GM04503 (cell line): Measurements from ENCODE around the gene VPS26A.

Experiments used
- DNase-seq: peaks from one replicate; pipeline ENCODE4 v3.0.0-alpha.2; 2012; ENCODE audit warnings: low read depth

The VPS26A gene

DNA sequence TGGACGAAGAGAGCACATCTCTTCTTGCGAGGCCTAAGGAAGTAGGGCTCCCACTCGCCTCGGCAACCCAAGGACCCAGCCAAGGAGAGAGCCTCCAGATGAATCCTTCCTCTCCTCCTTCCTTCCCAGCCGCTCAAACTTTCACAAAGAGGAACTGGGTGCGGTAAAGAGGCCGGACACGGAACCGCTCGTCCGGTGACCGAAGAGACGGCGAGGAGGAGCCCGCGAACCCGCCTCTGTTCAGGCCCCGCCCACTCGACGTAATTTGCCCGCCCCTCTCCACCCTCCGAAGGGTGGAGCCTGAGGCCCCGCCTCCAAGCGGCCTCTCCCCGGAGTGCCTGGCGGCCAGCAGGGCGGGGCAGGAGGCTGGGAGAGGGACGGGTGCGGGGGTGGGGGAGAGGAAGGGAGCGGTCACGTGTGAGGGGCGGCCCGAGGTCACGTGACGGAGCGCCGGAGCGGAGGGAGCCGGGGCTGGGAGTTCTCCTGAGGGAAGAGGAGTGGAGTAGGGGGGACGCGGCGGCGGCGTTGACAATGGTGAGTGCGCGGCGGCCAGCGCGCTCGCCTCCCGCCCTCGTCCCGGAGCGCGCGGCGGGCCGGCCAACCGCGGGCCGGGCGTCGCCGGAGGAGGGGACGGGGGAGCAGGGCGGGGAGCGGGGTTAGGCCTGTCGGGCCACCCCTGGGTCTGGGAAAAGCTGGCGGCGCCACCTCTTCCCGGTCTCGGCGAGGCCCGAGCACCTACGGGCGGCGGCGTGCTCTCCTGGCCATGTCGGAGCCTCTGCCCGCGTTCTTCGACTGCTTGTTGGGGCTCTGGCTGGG, at the start of gene VPS26A:
TSS of gene VPS26A (plus strand) at position 432 of the 816 bp plus-strand sequence. CDS start at position 532, 100 bp downstream.
- peak; percentile 82 for DNase-seq

DNA sequence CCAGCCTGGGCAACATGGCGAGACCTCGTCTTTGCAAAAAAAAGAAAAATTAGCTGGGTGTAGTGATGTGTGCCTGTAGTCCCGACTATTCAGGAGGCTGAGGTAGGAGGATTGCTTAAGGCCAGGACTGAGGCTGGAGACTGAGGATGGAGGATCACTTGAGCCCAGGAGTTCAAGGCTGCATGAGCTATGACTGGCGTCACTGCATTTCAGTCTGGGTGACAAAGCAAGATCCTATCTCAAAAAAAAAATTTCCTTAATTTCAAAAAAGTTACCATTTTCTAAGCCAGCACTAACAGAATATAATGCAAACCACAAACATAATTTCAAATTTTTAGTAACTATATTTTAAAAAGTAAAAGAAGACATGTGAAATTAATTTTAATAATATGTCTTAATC, 49.4 kb upstream of the VPS26A start:
- DNase-seq, result no peak

DNA sequence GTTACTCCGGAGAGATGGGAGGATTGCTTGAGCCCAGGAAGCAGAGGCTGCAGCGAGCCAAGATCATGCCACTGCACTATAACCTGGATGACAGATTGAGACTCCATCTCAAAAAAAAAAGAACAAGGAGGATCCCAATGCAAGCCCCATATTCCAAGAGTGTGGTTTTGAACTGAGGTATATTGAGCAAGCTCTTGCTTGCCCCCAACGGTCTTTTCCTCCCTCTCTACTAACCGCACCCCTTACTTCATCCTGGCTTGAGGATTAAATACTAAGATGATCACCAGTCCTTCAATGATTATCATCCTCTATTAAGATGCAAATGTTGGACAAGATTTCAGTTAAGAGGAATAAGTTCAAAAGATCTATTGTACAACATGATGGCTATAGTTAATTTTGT, 48.5 kb upstream of the VPS26A start:
- DNase-seq, result no peak

DNA sequence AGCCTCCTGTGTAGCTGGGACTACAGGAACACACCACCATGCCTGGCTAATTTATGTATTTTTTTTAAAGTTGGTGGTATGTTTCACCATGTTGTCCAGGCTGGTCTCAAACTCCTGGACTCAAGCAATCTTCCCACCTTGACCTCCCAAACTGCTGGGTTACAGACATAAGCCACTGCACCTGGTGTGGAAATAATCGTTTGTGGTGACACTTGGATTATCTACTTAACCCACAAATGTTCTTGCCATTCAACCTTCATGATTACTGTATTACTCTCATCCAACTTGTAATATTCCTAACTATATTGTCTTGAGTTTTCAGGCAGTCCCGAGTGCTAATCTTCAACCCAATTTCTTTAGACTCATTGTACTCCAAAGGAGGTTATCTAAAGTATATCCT, 45.7 kb upstream of the VPS26A start:
- DNase-seq, result no peak

DNA sequence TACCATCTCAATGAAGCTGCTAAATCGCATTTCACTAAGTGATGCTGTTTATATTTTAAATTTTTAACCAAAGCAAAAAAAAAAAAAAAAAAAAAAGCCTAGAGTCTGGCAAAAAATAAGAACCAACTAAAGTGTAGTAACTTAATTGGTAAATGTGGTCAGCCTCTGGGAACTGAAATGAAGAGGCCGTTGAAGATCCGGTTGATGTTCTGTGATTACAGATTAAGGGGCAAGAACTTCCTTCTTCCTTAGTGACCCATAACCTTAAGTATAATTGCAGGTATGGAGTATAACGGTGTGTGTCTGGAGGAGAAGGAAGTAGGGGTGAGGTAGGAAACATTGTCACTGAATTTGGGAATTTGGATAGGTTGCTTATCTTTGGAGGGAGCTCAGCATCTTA, 43.8 kb upstream of the VPS26A start:
- no peak for DNase-seq

DNA sequence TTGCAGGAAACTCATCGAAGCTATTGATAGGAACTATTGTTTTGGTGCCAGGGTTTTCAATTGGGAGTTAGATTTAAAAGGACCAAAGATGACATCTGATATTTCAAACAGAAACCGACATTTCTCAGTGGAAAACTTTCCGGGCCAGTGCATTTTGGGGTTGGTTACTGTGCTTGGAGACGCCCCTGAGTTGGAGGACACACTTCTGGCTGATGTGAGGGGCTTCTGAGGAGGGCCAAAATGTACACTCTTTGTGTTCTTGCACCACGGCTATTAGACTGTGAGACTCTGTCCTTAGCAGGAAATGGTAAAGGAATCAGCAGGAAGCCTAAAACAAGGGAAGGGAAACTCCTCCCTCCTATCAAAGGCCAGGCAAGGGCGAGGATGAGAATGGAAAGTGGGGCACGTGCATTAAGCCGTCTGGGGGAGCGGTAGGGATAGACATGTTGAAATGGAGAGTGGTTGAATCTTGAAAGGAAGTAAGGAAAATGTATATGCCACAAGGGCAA, 37.9 kb upstream of the VPS26A start:
- DNase-seq, result no peak

DNA sequence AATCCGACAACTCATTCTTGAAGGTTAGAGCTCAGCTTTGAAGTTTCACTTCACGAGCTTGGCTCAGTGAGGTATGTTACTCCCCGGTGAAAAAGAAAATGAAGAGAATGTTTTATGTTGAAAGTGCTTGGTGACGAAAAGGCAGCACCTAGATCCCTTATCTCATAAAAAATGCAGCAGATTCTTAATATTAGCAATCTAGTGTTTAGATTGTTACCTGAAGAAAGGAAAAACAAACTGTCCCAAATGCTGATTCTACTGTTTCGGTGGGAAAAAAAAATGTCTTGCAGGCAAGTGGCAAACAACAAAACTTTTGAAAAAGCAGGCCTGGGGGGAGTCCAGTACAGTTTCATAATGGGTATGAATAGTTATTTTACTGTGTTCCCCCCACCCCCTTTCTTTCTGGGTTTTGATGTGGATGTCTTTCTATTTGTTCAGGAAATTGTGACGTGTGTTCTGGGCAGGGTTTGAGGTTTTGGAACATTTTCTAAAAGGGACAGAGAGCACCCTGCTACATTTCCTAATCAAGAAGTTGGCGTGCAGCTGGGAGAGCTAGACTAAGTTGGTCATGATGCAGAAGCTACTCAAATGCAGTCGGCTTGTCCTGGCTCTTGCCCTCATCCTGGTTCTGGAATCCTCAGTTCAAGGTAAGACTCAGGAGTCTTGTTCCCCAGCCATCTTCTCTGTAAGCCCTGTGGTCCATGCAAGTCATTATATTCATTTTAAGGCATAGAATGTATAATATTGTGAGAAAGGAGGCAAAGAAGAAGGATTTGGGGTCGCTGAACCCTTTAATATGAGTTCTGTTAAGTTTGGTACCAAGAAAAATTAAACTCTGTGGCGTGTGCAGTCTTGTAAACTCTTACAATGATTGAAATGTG, 36.1 kb upstream of the VPS26A start, which contains the start of gene SRGN:
TSS of gene SRGN (plus strand) at position 514 of the 881 bp plus-strand sequence. CDS start at position 569, 55 bp downstream.
- DNase-seq, result peak; percentile 19

DNA sequence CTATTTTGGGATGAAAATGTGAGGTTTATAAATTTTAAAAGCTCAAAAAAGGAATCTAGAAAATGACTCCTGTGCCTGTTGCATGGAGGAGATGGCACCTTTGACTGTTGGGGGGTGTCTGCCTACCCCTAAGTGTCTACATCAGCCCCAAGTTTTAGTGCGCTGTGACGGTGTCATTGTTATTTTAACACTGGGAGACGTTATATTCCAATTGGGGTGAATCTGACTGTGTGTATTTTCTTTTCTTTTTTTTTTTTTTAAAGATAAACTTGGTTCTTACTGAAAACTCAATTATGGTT, 35.6 kb upstream of the VPS26A start:
- DNase-seq, result no peak

DNA sequence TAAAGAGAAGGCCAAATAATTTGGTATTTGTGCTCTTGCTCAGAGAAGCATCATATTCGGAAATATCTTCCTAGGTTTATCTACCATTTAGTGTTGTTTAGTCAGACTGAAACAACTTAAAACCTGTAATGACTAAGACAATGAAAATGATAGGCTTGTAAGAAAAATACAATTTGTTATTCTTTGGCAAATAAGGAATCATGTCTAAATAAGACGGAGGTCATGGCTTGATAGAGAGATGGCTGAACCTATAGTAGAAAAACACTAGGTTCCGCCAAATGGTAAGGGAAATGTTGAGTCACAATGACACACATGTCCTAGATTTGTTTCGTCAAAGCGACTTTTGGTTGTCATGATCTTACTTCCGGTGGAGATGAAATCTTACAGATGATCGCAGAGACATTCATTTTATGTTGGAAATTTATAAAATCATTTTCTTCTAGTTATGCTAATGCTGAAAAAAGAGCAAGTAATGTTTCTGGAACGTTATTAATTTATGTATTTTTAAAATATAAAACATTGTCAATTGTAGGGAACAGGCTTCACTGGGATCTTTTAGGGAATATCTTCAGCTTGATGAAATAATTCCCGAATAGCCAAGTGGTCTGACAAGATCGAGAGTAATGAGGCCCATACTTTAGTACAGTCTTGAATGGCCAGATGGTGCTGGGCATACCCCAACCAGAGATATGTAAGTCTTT, 35.0 kb upstream of the VPS26A start:
- no peak for DNase-seq

DNA sequence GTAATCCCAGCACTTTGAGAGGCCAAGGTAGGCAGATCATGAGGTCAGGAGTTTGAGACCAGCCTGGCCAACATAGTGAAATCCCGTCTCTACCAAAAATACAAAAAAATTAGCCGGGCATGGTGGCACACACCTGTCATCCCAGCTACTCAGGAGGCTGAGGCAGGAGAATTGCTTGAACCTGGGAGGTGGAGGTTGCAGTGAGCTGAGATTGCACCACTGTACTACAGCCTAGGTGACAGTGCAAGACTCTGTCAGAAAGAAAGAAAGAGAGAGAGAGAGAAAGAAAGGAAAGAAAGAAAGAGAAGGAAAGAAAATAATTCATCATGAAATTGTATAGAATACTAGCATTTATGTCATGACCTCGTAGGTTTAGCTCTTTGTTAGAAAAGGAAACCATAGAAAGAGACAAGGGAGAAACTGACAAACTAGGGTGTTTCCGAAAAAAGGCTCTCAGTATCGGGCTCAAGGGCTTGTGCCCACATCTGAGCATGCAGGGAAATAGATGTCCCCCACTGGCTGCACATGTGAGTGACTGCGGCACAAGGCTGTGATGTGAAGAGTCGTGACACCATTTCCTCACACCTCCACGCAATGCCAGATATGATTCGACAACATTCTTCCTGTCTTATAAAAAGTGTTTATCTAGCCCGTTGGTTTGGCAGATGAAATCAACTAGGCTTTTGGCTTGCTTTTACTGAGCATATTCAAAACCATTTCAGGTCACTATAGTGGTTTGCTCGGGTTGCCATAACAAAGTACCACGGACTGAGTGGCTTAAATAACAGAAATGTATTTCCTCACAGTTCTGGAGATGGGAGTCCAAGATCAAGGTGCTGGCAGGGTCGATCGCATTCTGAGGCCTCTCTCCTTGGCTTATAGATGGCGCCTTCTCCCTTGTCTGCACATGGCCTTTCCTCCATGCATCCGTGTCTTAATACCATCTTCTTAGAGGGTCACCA, 34.1 kb upstream of the VPS26A start:
- no peak for DNase-seq

DNA sequence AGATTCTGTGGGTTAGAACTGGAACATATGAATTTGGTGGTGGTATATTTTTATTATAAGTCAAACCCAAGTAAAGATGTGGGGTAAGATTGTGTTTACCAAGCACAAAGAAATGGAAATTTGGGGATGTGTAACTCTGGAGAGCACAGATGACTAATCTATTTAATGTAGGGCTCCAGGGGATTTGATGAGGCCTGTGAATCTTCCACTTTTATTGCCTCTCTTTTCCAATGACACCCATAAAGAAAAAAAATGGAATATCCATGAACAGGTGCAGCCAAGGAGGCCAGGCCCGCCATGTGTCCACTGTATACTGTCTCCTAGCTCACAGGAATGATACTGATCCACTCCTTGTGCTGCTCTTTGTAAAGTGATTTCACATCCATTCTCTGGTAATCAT, 33.3 kb upstream of the VPS26A start:
- DNase-seq, result no peak

DNA sequence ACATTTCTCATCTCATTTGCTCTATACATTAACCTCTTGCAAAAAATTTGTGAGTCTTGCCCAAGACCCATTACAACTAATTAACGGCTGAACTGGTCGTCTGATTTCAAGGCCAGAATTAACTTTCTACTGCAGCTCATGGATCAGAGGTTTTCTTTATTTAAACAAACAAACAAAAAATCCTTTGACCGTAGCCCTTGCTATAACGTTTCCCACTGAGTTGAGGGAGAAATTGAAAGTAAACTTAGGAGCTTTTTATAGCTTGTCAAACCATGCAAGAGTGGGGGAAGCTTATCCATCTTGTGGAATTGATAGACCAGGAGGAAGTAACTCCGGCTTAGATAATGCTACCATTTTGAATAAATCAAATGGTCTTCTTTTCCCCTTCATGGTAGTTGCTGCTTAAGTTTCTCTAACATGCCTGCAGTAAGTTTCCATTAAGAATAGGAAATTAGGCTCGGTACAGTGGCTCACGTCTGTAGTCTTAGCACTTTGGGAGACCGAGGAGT, 32.8 kb upstream of the VPS26A start:
- no peak for DNase-seq

DNA sequence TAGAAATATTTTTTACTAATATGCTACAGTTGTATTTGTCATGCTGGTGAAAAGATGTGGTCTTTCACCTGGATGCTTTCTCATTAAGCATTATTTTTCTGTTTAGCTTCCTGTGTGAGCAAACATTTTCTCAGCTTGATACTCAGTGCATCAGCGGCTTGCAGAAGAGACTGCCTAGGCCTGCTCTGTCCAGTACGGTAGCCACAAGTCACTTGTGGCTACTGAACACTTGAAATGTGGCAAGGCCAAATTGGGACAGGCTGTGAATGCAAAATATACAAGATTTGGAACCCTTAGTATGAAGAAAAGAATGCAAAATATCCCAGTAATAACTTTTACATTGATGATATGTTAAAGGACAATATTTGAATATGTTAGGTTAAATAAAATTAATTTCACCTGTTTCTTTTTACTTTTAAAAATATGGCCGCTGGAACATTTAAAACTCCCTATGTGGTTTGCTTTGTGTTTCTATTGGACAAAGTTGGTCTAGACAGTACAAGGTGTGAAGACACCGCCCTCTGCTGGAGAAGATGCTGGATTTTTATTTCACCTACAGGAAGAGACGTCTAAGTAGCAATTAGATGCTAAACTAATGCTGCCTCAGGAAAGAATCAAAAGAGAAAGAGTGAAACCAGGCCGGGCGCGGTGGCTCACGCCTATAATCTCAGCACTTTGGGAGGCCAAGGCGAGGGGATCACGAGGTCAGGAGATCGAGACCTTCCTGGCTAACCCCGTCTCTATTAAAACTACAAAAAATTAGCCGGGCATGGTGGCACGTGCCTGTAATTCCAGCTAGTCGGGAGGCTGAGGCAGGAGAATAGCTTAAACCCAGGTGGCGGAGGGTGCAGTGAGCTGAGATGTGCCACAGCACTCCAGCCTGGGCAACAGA, 30.8 kb upstream of the VPS26A start:
- peak; percentile 40 for DNase-seq

DNA sequence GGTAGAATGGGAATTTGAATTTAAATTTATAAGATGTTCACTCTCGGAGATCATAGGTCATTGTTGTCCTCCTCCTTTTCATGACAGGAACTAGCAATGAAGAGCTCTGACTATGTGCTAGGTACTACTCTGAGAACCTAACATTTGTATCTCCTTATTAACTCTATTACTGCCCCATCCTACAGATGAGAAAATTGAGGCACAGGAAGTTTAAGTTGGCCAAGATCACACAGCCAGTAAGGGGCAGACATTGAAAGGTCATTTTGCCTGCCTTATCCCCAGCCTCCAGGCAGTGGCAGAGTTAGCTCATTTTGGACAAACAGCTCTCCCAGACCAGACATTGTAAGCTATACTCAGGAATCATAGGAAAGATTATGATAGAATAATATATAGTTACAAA, 30.0 kb upstream of the VPS26A start:
- DNase-seq, result no peak

DNA sequence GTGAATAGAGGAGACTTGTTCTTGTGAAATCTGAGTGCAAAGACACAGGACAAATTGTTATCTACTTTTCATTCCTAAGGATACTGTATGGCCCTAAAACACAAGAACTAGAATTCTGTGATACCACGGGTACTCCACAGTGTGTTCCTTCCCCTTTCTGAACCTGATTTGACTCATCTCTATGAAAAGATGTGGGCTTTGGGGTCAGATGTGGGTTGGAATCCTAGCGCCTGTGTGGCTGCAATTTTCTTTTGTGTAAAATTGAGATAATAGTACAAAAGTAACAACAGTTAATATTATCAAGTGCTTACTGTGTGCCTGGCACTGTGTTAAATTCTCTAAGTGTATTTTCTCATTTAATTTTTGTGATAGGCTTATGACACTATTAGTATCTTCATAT, 27.9 kb upstream of the VPS26A start:
- DNase-seq, result no peak

DNA sequence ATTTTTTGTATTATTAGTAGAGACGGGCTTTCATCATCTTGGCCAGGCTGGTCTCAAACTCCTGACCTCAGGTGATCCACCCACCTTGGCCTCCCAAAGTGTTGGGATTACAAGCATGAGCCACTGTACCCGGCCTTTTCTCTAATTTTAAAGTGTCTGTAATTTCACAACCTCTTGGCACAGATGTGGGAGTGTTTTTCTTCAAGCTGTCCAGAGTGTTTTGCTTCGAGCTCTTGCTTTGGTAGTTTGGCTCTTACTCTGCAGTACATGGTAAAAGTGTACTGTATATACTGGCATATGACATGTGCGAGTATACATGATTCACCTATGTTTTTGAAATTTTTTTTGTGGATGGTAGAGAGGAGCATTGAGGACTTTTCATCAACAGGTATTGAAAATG, 26.2 kb upstream of the VPS26A start:
- DNase-seq, result no peak

DNA sequence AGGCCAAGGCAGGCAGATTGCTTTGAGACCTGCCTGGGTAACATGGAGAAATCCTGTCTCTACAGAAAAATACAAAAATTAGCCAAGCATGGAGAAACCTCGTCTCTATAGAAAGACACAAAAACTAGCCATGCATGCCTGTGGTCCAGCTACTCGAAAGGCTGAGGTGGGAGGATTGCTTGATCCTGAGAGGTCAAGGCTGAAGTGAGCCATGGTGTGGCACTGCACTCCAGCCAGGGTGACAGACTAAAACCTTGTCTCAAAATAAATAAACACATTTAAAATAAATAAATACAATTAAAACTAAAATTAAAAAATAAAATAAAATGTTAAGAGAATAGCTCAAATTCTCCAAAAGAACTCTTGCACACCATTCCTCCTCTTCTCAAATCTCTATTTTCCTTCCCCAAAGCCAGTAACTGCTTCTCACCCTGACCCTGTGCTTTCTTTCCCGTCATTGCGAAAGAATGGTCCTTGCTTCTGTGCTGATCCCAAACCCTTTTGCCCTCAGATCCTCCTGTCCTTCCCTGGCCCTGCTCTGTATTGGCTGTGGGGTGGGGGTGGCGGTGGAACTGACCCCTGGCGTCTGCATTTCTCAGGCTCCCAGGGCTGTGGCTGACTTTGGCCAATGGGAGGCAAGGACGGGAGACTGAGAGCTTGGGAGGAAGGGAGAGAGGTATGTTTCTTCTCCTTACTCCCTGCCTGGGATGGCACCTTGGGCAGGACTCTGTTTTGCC, 23.7 kb upstream of the VPS26A start:
- DNase-seq, result no peak

DNA sequence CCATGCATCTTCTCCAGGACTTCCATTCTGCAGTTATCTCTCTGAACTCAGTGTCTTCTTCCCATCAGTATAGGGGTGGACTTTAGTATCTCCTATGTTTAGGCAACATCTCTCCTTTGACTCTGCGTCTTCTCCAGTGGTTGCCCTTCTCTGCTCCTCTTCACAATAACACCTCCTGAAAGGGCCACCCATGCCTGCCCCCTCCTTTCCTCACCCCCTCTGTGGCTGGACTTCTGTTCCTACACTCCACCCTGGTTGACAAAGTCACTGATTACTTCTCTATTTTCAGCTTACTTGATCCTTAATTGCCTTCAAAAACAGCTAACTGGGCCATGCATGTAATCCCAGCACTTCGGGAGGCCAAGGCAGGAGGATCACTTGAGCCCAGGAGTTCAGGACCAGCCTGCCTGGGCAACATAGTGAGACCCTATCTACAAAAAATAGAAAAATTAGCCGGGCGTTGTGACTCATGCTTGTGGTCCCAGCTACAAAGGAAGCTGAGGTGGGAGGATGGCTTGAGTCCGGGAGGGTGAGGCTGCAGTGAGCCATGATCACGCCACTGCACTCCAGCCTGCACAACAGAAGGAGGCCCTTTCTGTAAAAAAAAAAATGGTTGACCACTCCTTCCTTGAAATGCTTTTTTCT, 22.4 kb upstream of the VPS26A start:
- no peak for DNase-seq

DNA sequence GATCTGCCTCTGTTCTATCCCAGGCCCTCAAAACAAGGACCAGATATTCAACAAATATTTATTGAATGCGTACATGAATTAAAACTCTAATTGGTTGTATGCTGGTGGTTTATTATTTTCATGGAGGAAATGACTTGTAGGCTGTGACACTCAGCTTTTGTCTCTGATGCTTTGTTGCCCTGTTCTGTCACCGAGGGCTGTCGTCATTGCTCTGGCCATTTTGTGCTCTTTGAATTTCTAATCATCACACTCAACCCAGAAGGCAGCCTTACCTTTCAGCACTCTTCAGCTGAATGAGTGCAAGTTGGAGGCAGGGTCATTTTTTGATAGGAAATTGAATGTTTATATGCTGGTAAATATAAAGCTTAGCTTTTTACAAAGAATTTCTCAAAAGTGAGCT, 21.5 kb upstream of the VPS26A start:
- DNase-seq, result no peak
